Neural progenitor cell (in vitro differentiated cells): ENCODE measurements around the gene EIF2AK2.

Experiments
- EZH2 ChIP-seq: fragments of 200-600 bp; sonication (generic); IDR thresholded peaks from 2 replicates; pipeline ENCODE4 v1.6.1; 2017; ENCODE audit warnings: antibody characterized with exemption, mild to moderate bottlenecking, moderate library complexity
- EZH2phosphoT487 ChIP-seq: fragments of 200-600 bp; sonication (generic); IDR thresholded peaks from 2 replicates; pipeline ENCODE4 v1.6.1; 2017; ENCODE audit warnings: antibody characterized with exemption
- TF ChIP-seq, protein P1 (sequence below): fragments of 200-600 bp; sonication (generic); IDR thresholded peaks from 2 replicates; pipeline ENCODE4 v1.5.1; 2017; ENCODE audit warnings: antibody characterized with exemption, mild to moderate bottlenecking

DNA sequence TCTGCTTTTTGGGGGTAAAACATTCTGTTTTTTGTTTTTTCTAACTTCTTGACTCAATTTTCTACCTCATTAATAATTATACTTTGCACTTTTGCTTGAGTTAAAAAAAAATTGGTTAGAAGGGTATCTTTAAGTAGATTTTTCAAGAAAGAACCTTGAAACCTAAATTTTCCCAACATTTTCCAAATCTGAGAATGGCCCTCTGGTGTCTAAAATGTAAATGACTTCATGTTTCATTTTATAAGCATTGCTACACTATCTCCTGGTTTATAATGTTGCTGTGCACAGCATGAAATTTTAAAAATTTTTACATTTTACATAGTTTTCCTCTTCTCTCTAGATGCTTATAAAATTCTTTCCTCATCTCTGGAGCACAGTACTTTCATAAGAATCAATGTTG is 14.2 kb downstream of the EIF2AK2 start:
- TF ChIP-seq, protein P1, sequence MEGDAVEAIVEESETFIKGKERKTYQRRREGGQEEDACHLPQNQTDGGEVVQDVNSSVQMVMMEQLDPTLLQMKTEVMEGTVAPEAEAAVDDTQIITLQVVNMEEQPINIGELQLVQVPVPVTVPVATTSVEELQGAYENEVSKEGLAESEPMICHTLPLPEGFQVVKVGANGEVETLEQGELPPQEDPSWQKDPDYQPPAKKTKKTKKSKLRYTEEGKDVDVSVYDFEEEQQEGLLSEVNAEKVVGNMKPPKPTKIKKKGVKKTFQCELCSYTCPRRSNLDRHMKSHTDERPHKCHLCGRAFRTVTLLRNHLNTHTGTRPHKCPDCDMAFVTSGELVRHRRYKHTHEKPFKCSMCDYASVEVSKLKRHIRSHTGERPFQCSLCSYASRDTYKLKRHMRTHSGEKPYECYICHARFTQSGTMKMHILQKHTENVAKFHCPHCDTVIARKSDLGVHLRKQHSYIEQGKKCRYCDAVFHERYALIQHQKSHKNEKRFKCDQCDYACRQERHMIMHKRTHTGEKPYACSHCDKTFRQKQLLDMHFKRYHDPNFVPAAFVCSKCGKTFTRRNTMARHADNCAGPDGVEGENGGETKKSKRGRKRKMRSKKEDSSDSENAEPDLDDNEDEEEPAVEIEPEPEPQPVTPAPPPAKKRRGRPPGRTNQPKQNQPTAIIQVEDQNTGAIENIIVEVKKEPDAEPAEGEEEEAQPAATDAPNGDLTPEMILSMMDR, result no peak
- TF ChIP-seq EZH2phosphoT487, result no peak
- TF ChIP-seq EZH2, result no peak
